PFSK-1 (cell line): ENCODE data around the gene TAS2R41.

Experiments used
- FOXP2 ChIP-seq: optimal IDR thresholded peaks from 2 replicates; pipeline ENCODE3; 2011; ENCODE audit warnings: borderline replicate concordance, control low read depth, inconsistent platforms; ENCODE audit not compliant: insufficient read depth; ENCODE audit errors: extremely low read length, extremely low read depth
- POLR2AphosphoS5 ChIP-seq: IDR thresholded peaks from 2 replicates; pipeline ENCODE4 v1.6.1; 2012; ENCODE audit warnings: low read depth, mild to moderate bottlenecking, control low read depth, low read length, moderate library complexity
- REST ChIP-seq, 2 experiments: IDR thresholded peaks; 2 replicates each; pipeline versions ENCODE4 v1.6.1 to v1.8.0; 2011 to 2012; ENCODE audit warnings: low read depth in 2 of 2, low read length in 2 of 2, control low read depth in 1 of 2, inconsistent platforms in 1 of 2, mild to moderate bottlenecking in 1 of 2, moderate library complexity in 1 of 2; ENCODE audit not compliant: insufficient read depth in 1 of 2
- TAF1 ChIP-seq: IDR thresholded peaks from 2 replicates; pipeline ENCODE4 v1.6.1; 2012; ENCODE audit warnings: low read length, control low read depth, borderline replicate concordance; ENCODE audit not compliant: insufficient read depth

GRCh38 chr7:143429770-143430698 is 47.6 kb upstream of the TAS2R41 start:
- TF ChIP-seq POLR2AphosphoS5 (no peak), REST (IDR thresholded peaks at IDR 0.05; ENCODE audit: insufficient read depth in 1 of 2, low read depth in 2 of 2, low read length in 2 of 2) (no peak), TAF1 (no peak), FOXP2 (no peak)
